Left lobe of liver (tissue), 2 donors: ENCODE results near the gene SLC39A6. TPM values are rescaled to one million over a fixed set of nuclear protein-coding genes. Genes with fewer than 3 reads are reported as not detected.
"Not testable (repeated sequence)": the region's sequence is repeated elsewhere in the genome, so short reads cannot be mapped to it uniquely, and the experiment has no call there.

Source experiments
- ATAC-seq: fragments of 200-7000 bp; cut with Tn5 transposase; one replicate; pipeline ENCODE4 v1.9.1; 2020; ENCODE audit warnings: mild to moderate bottlenecking, moderate library complexity
- DNase-seq: peaks from one replicate; pipeline ENCODE4 v3.0.0-alpha.2; 2020; ENCODE audit warnings: low spot score
- total RNA-seq: library from RNA; stranded (reverse); gene quantifications from one replicate; pipeline ENCODE4 v1.2.1, GENCODE V29; 2021
- donor health status: DM: no; HTN: no; CAD: no; lungs with moderate emphysema.
- donor health status: DM: no; HTN: yes; CAD: no.

Gene SLC39A6
- total RNA-seq, 1 donor from 2014 or later: 6.6 TPM

DNA sequence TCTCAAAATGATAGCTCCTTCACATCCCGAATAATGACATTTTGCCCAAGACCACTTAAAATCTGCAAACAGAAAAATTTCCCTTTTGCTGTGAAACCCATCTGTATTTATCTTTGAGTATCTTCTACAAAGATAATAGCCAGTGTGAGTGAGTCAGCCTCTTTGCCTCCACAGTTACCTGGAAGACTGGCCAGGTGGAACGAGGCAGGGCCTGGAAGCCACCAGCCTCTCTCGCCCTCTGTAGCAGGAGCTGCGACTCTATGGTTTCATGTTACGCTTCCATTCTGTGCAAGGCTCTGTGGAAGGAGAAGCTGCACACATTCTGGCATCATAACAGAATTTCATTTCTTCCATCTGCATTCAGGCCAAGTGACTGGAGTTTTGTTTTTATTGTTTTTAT is 10.1 kb upstream of the SLC39A6 start:
- DNase-seq (no peak), ATAC-seq (no peak)

DNA sequence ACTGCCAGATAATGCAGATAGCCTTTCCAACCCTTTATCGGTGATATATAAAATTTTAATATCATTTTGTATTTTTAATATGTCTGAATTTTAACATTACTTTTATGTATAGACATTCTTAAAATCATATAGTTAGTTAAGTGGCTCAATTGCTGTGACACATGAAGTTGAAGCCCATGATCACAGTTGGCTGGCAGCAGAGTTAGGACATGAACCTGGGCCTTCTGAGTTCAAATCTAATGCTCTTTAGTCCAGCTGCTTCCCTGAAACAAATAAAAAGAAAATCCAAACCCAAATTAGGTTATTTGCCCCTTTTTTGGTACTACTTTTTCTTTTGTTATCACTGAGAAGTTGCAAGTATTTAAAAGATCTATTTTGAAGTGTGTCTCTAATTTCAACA is 6.1 kb upstream of the SLC39A6 start:
- DNase-seq (no peak), ATAC-seq (peak; percentile 64)

DNA sequence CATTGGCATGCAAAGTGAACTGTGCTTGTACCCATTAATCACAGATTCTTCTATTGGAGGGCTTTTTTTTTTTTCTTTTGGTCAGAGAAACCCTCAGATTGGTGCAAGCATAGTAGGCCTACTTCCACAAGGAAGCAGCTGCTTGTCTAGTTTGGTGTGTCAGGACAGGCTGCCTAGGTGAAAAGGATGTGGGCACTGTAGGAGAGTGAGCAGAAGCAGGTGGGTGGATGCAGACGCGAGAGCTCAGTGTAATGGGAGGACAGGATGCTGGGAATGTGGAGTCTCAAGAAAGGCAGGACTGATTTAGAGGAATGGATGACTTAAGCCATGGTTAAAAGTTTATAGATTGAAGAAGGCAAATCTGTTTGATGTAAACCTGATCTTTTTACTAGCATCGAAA is 3.6 kb upstream of the SLC39A6 start:
- no peak for ATAC-seq
- no peak for DNase-seq

DNA sequence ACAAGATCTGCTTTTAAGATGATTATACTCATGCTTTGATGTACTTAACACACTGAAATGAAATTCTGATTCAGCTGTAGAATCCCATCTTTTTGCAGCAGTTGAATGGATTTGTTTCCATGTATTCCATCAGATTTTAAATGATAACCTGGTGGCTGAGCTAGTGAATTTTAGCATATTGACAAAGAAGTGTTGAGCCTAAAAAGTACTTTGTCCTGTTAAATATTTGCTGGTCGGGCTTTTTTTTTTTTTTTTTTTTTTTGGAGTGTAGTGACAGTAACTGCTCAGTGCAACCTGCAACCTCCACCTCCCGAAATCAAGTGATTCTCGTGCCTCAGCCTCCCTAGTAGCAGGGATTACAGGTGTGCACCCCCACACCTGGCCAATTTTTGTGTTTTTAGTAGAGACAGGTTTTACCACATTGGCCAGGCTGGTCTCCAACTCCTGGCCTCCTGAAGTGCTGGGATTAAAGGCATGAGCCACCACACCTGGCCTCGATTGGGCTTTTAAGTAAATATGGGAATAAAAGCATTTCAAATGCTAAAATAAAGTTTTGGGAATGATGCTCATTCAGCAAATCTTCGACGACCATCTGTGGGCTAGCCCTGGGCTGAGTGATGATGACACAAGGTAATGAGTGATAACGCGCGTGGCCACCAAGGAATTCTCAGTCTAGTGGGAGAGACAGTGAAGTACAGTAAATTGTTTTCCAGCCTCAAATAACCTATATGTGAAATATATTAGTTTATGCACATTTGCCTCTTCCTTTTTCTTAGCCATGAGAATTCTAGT is 2.7 kb upstream of the SLC39A6 start:
- no peak for DNase-seq
- ATAC-seq: no peak

DNA sequence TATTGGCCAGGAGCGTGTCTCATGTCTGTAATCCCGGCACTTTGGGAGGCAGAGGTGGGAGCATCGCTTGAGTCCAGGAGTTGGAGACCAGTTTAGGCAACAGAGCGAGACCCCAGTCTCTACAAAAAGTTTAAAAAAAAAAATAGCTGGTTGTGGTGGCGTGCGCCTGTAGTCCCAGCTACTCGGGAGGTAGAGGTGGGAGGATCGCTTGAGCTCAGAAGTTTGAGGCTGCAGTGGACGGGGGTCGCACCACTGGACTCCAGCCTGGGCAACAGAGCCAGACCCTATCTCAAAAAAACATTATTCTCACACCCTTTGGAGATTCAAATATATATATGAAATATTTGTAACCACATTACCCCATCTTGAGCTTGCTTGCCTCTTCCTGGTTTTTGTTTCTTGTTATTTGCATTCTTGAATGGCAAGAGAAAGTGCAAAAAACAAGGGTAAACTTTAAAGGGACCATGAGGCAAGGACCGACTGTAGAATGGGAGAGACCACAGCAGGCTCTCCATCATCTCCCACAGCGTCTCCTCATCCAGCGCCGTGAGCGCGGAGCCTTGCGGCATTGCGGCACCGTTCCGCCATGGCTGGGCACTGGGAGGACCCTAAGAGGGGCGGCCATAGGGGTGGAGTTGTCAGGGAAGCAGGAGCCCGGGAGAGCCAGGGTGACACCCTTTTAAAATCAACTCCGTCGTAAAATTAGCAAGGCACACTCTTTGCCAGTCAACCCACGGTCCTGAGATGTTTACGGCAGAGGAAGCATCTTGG is 1.9 kb upstream of the SLC39A6 start:
- DNase-seq (no peak), ATAC-seq (no peak)

DNA sequence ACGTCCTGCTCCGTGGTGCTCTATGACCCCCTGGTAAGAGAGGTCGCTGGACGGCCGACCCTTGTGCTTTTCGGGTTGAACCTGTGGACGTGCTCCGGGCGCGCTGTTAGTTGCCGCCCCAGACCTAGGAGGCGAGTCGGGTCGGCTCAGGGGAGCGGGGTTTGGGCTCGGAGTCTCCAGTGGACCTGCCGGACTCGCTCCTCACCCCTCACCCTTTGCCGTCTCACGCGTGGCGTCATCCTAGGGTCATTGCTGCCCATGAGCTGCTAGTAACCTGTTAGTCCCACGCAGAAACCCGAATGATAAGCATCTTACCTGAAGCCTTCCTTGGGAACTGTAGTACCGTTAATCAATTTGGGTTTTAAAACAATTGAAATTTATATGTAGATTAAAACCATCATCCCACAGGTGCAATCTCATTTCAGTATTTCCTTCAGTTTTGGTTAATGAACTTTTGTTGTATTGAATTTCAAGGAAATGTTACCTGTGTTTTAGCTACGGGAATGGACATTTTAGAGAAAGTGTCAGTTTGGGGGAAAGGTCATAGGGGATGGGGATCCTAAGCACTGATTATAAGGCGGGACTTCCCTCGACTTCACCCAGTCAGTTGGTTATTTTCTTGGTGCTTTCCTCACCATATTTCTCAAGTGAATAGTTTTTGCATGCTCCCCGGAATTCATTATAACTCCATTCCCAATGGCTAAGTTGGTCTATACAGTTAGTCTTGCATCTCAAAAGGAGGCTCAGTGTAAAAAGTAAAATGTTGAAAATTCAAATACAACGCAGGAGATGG is 1.1 kb upstream of the SLC39A6 start:
- DNase-seq: no peak

DNA sequence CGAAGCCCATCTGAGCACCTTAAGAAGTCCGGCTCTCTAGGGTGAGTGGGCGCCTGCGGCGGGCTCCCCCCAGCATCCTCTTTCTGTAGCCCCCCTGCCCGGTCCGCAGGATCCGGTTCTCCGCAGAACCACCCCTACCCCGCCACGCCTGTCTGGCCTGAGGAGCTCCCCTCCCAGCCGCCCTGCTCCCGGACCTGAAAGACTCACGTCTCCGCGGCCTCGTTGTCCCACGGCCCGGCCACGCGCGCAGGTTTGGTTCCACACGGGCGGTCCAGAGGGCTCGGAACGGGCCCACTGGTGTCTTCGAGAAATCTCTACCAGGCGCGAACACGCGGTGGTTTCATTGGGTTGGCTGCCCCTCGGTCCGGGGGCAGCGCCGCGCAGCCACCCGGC is 237 bp downstream of the SLC39A6 start:
- DNase-seq (no peak), ATAC-seq (no peak)

More for the DNA sequence above, 1.1 kb upstream of the SLC39A6 start:
- ATAC-seq: no peak

DNA sequence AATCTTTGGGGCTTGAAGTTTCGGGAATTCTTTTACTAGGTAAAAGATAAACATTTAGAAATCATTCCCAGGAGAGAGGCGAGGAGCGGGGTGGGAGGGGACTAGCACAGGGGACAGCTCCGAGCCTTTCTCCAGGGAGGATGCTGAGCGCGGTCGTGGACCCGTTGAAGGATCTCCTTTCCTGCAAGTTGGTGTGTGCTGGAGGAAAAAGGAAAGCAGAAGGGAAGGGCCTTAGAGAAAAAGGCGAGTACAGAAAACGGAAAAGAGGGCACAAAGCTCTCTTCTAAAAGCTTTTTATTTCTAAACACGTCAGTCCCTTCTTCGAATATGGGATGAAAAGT is 640 bp downstream of the SLC39A6 start:
- no peak for ATAC-seq
- no peak for DNase-seq

DNA sequence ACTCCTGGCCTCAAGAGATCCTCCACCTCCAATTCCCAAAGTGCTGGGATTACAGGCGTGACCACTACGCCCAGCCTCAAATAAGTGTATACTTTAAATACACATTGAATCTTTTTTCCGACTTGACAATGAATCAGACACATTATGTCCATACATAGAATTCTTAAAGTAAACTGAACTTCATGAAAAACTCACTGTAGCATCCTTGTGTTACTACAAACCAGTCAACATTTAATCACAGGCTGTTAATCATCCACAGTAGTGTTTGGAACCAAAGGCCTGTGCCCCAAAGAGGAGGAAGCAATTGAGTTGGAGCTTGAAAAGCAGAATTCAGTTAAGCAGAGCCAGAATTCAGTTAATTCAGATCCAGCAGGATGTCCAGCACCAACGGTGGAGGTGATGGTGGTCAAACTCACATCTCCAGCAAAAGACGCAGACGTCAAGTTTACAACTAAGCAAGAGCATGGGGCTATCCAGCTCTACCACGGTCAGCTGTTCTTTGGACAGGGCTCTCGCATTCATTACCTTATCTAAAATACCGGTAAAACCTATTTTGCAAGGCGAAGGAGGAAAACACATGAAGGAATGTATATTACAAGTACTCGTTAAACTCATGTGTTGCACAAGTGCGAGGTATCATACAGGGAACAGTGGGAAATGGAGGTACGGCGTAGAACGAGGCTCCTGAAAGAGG is 1.2 kb downstream of the SLC39A6 start:
- DNase-seq (no peak), ATAC-seq (no peak)

DNA sequence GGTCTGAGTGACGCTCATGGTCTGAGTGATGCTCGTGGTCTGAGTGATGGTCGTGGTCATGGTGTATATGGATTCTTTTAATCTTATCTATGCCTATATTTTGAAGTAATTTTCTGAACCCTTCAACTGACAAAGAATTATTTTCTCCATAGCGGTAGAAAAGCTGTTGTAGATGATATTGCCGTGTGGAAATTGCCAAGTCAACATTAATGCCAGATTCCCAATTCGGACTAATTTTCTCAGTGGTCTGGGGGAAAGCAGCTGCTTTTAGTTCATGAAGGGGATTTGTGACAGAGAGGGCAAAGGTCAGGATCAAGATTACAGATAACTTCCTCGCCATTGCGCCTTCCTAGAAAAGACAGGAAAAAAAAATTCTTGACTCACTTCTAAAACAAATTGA is 2.5 kb downstream of the SLC39A6 start:
- ATAC-seq (no peak), DNase-seq (no peak)

DNA sequence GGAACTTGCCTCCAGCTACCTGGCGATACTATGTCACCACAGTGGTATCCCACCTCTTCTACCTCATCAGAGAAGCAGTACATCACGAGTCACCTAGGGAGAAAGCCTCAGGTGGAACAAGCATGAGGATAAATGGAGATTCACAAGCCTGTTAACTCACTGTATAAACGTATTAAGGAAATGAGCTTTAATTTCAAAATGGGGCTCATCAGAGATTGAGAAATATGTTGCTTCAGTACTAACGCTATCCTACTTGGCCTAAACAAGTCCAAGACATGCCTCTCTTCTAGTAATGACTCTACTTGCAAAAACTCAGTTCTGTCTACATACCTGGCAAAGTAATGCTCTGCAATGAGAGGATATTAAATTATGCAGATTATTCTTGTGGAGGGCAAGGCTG is 4.3 kb downstream of the SLC39A6 start:
- no peak for ATAC-seq

DNA sequence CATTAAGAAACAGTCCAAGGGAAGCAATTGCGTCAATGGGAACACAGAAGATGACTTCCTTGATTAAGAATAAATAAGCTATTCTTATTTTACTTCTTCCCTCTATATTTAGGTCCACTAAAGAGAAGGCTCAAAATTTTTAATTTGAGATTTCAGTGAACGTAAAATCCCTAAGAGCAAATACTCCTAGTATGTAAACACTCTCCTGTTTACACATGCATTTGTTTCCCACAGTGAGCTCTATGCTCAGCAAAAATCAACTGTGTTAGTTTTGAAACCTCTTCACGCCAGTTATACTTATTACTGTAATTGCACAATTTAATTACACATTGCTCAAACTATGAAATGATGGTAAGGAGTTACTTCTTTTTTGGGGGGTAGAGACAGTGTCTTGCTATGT is 8.8 kb downstream of the SLC39A6 start:
- DNase-seq (no peak), ATAC-seq (no peak)

More for the DNA sequence above, 4.3 kb downstream of the SLC39A6 start:
- DNase-seq: no peak

DNA sequence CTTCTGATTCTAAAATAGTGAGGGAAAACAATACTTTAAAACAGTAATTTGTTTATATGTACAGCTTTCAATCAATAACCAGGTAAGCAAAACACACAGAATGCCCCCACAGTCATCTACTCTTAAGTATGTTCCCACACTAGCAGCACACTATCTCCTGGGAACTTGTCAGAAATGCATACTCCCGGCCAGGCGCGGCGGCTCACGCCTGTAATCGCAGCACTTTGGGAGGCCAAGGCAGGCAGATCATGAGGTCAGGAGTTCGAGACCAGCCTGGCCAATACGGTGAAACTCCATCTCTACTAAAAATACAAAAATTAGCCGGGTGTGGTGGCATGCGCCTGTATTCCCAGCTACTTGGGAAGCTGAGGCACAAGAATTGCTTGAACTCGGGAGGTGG is 12.4 kb downstream of the SLC39A6 start:
- not testable (repeated sequence) for ATAC-seq, DNase-seq

DNA sequence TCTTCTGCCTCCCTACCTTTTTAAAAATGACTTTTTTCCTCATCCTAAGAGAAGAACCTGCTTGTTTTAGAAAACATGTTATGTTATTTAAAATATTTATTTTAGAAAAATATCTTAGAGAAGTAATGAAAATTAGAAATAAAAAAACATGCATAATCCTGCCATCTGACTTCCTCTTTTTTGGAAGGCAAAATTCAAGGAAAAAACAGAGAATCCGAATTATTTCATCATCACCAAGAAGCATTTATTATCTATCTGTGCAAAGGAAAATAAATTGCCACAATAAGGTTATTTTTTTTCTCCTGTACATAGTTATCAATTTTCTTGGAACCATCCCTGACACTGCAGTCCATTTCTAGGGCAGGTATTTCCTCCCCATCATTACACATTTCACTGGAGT is 14.4 kb downstream of the SLC39A6 start:
- DNase-seq (no peak), ATAC-seq (no peak)

DNA sequence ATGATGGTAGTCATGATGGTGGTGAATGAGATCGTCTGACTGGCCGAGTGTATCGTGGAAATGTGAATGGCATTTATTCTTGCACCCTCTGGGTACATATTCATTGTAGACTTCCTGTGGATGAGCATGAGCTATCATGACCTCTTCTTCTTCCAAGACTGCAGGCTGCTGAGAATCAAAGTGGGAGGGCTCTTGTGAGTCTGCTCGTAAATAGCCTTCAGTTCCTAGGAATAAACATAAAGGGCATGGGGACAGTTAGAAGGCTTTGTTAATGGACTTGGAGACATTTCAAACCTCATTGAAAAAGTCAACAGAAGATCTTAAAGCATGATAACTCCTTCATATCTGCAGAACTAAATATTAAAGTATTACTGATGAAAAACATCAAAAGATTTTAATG is 14.9 kb downstream of the SLC39A6 start:
- DNase-seq (no peak), ATAC-seq (no peak)

DNA sequence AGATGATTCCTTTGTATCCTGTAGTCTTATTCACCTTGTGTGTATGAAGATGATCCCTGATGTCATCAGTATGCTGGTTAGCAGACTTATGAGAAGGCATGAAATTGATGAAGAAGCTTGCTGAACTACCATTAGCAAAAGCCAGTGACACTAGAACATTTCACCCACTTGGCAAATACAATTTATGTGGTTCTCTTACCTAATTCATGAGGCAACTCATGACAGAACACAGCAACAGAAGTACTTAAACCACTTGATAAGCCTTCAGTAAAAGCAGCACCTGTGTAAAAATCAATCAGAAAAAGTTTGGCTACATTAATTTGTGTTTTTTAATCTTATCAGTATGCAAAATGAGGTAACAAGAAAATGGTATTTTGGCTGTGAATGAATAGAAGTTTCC is 16.8 kb downstream of the SLC39A6 start:
- ATAC-seq (peak; percentile 74), DNase-seq (no peak)

DNA sequence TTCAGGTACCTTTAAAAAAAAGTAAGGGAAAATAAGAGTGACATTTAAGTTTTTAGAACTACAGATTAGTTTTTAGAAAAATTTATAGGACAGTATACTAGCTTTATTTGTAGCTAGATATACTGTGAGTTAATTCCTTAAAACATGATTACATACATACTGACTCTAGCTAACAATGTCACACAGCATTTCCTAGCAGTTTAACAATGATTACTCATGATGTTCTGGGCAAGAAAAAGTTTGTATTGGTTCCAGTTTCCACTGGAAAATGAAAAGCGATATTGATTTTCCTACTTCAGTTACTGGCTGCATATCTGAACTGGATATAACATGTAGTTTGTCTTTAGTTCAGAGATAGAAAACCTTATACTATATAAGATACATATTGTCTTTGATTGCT is 19.4 kb downstream of the SLC39A6 start:
- no peak for ATAC-seq
- DNase-seq: no peak

DNA sequence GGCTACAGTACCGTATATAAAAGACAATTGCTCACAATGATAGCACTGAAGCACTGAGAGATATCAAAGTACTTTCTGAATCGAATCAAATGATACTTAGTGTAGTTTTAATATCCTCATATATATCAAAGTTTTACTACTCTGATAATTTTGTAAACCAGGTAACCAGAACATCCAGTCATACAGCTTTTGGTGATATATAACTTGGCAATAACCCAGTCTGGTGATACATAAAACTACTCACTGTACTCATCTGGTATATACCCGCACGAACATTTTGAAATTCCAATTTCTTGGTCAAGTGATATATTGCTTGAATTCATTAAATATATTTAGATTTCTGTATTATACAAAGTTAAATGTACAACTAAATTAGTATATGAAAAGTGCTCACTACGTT is 20.5 kb downstream of the SLC39A6 start:
- no peak for DNase-seq
- no peak for ATAC-seq

DNA sequence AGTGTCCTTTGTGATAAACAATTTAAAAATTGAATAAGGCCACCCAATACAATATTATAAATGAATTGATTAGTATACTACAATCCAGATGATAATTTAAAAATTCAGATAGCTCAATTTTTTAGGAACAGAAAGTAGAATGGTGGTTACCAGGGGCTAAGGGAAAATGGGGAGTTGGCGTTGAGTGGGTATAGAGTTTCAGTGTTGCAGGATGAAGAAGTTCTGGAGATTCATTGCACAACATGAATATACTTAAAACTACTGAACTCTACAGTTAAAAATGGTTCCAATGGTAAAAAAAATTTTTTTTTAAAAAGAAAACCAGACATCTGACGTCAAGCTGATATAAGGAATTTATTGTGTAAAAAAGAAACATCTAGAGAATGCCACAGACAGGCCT is 20.9 kb downstream of the SLC39A6 start:
- no peak for DNase-seq
- no peak for ATAC-seq

DNA sequence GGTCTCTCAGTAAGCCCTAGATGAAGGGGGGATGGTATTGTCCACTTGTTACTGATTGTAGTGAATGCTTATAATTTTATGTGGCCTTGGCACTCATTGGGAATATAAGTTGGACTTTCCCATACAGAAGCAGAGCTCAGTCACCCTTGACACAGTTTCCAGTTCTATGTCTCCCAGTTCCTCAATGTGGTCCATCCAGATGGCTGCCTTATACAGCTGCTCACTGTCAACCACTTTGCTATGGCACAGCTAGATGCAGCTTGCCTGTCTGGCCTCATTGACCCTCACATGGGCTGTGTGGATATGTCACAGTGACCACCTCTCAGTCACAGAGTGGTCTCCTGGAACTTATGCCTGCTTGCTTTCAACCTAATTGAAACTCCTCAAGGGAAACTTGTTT is 21.7 kb downstream of the SLC39A6 start:
- DNase-seq (no peak), ATAC-seq (no peak)

DNA sequence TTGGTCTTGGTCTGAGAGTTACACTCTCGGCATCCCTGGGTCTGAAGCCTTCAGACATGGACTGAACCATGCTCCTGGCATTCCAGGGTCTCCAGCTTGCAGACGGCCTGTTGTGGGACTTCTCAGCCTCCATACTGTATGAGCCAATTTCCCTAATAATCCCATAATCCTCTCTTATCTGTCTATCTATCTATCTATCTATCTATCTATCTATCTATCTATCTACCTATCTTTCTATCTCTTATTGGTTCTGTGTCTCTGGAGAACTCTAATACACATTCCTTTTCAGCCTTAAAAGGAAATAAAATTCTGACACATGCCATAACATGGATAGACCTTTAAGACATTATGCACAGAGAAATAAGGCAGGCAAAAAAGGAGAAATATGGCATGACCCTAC is 24.4 kb downstream of the SLC39A6 start:
- ATAC-seq (no peak), DNase-seq (no peak)
